ENCODE results near the gene LGALS7.
"Not testable (repeated sequence)": the region's sequence is repeated elsewhere in the genome, so short reads cannot be mapped to it uniquely, and the experiment has no call there.

Gene LGALS7

GRCh38 chr19:38773469-38774177 lies at the start of gene LGALS7:
Gene LGALS7 (minus strand): TSS chr19:38773517. CDS start chr19:38773492, 25 bp downstream.
- H3K4me3 ChIP-seq (ENCODE audit: low read depth, low read length): no peak within 1 kb of the TSS
- no peak for DNase-seq (ENCODE audit: low read depth)

GRCh38 chr19:38821230-38821825 lies 48.0 kb upstream of the LGALS7 start:
- not testable (repeated sequence) for H3K4me3 ChIP-seq (ENCODE audit: low read depth, low read length); DNase-seq (ENCODE audit: low read depth)

- H3K4me3 ChIP-seq (ENCODE audit: low read depth, low read length): no peak overlapping the region
- DNase-seq (ENCODE audit: low read depth): no peak
Measured at GRCh38 chr19:38819231-38819920, 46.1 kb upstream of the LGALS7 start.

- no peak for DNase-seq (ENCODE audit: low read depth)
- no peak overlapping the region for H3K4me3 ChIP-seq (ENCODE audit: low read depth, low read length)
Measured at GRCh38 chr19:38817081-38817480, 43.8 kb upstream of the LGALS7 start.

GRCh38 chr19:38816131-38816750 lies 42.9 kb upstream of the LGALS7 start:
- no peak for DNase-seq (ENCODE audit: low read depth)
- no peak overlapping the region for H3K4me3 ChIP-seq (ENCODE audit: low read depth, low read length)

DNA sequence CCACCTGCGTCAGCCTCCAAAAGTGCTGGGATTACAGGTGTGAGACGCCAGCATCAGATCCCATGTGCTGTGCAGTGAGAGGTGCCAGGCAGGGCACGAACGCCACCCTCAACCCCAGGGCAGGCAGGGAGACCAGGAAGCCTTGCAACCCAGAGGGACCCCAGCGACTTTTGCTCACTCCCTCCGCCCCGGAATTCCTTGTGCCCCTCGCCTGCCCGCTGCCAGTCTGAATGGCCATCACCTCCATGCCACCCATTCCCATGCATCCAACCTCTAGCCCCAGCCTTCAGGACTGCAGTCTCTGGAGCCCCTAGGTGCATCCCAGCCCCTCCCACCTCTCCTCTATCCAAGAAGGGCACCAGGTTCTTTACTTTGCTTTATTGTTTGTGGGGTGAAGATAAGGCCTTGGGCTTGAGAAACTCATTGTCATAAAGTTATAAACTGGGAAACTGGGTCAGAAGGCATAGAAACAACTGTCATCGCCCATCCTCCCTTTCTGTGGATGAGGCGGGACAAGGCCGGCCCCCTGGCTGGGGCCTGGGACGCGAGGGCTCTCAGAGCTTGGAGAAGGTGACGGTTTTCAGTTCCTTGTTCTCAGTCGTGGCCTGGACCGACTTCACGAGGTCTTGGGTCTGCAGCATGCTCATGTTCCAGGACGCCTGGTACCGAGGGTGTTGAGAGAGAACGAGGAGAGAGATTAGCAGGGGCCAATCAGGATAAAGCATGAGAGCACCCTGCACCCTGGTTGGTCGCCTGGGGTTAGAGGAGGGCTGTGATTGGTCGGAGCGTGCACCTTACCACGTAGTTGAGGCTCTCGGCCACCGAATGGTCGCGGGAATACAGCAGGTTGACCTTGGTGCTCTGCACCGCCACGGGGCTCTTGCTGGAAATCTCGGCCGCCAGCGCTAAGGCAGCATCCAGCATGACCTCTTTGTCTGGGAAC lies 42.0 kb upstream of the LGALS7 start:
- H3K4me3 ChIP-seq (ENCODE audit: low read depth, low read length): no peak overlapping the region
- DNase-seq (ENCODE audit: low read depth): no peak

DNA sequence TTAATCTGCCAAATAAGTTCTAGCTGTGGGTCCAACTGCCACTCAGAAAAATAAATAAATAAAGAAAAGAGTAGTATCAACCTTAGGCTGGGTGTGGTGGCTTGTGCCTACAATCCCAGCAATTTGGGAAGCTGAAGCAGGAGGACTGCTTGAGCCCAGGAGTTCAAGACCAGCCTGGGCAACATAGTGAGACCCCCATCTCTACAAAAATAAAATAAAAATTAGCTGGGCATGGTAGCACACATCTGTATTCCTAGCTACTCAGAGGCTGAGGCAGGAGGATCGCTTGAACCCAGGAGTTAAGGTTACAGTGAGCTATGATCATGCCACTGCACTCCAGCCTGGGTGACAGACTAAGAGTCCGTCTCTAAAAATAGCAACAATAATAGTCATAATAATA lies 40.6 kb upstream of the LGALS7 start:
- DNase-seq (ENCODE audit: low read depth); H3K4me3 ChIP-seq (ENCODE audit: low read depth, low read length): not testable (repeated sequence)

- no peak for DNase-seq (ENCODE audit: low read depth)
- H3K4me3 ChIP-seq (ENCODE audit: low read depth, low read length): no peak overlapping the region
Measured at GRCh38 chr19:38813323-38813722, 40.0 kb upstream of the LGALS7 start.

GRCh38 chr19:38812841-38813320 lies 39.6 kb upstream of the LGALS7 start, which contains the start of gene LGALS4:
Gene LGALS4 (minus strand): TSS chr19:38812945. CDS start chr19:38812886, 59 bp downstream.
- DNase-seq (ENCODE audit: low read depth): no peak
- no peak within 1 kb of the TSS for H3K4me3 ChIP-seq (ENCODE audit: low read depth, low read length)

- DNase-seq (ENCODE audit: low read depth): no peak
- H3K4me3 ChIP-seq (ENCODE audit: low read depth, low read length): no peak overlapping the region
Measured at GRCh38 chr19:38812009-38812840, 38.9 kb upstream of the LGALS7 start.

- DNase-seq (ENCODE audit: low read depth): no peak
- no peak overlapping the region for H3K4me3 ChIP-seq (ENCODE audit: low read depth, low read length)
Measured at GRCh38 chr19:38809592-38810252, 36.4 kb upstream of the LGALS7 start.

- H3K4me3 ChIP-seq (ENCODE audit: low read depth, low read length): no peak overlapping the region
- DNase-seq (ENCODE audit: low read depth): no peak
Measured at GRCh38 chr19:38808741-38809140, 35.4 kb upstream of the LGALS7 start.

DNA sequence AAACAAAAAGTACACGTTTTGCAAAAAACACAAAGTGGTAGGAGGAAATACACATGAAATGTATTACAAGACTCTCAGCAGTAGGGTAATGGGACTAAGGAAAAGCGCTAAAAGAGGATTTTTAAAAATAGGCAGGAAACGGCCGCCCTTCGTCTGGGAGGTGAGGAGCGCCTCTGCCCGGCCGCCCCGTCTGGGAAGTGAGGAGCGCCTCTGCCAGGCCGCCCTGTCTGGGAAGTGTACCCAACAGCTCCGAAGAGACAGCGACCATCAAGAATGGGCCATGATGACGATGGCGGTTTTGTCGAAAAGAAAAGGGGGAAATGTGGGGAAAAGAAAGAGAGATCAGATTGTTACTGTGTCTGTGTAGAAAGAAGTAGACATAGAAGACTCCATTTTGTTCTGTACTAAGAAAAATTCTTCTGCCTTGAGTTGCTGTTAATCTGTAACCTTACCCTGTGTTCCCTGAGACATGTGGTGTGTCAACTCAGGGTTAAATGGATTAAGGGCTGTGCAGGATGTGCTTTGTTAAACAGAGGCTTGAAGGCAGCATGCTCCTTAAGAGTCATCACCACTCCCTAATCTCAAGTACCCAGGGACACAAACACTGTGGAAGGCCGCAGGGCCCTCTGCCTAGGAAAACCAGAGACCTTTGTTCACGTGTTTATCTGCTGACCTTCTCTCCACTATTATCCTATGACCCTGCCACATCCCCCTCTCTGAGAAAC lies 34.2 kb upstream of the LGALS7 start:
- H3K4me3 ChIP-seq (ENCODE audit: low read depth, low read length); DNase-seq (ENCODE audit: low read depth): not testable (repeated sequence)

- DNase-seq (ENCODE audit: low read depth): no peak
- no peak overlapping the region for H3K4me3 ChIP-seq (ENCODE audit: low read depth, low read length)
Measured at GRCh38 chr19:38806371-38806770, 33.1 kb upstream of the LGALS7 start.

DNA sequence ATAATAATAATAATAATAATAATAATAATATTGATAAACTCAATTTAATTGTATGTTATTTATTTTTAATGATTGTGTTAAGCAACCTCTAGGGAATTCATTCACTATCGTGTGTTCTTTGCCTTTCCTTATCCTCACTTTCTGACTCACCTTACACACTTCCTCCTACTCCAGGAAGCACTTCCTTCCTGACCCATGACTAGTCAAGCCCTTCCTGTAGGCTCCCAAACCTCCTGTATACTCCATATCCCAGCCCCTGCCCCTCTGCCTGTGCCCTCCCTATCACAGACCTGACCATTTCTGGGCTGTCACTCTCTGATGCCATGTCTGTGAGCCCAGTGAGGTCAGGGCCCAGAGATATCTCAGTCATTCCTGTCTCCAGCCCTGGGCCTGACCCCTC lies 31.9 kb upstream of the LGALS7 start:
- DNase-seq (ENCODE audit: low read depth): no peak
- H3K4me3 ChIP-seq (ENCODE audit: low read depth, low read length): no peak overlapping the region

GRCh38 chr19:38803543-38803942 lies 30.2 kb upstream of the LGALS7 start:
- no peak for DNase-seq (ENCODE audit: low read depth)
- no peak overlapping the region for H3K4me3 ChIP-seq (ENCODE audit: low read depth, low read length)
